Stomach smooth muscle (tissue), 2 donors: ENCODE data around the gene TAOK2.

Experiments
- H3K27ac ChIP-seq: one replicate; pipeline ENCODE4 v1.7.0; 2013; ENCODE audit warnings: mild to moderate bottlenecking, low read length, inconsistent platforms
- H3K27me3 ChIP-seq, 2 donors: one replicate each; pipeline ENCODE4 v1.7.0; 2013; ENCODE audit warnings: low read length in 2 of 2; ENCODE audit not compliant: insufficient read depth in 2 of 2, control insufficient read depth in 1 of 2
- H3K36me3 ChIP-seq, 2 donors: one replicate each; pipeline ENCODE4 v1.7.0; 2013; ENCODE audit warnings: low read length in 2 of 2; ENCODE audit not compliant: control insufficient read depth in 2 of 2, insufficient read depth in 2 of 2
- H3K4me1 ChIP-seq: one replicate; pipeline ENCODE4 v1.7.0; 2013; ENCODE audit warnings: low read length; ENCODE audit not compliant: control insufficient read depth, insufficient read depth
- H3K4me3 ChIP-seq, 2 donors: one replicate each; pipeline ENCODE4 v1.7.0; 2013; ENCODE audit warnings: low read length in 2 of 2
- H3K9ac ChIP-seq, 2 donors: one replicate each; pipeline ENCODE4 v1.7.0; 2013; ENCODE audit warnings: low read length in 2 of 2, mild to moderate bottlenecking in 1 of 2
- H3K9me3 ChIP-seq, 2 donors: one replicate each; pipeline ENCODE4 v1.7.0; 2013; ENCODE audit warnings: low read length in 2 of 2; ENCODE audit not compliant: control insufficient read depth in 2 of 2
- donor health status: healthy.
- donor health status: Pancreatic carcinoma.

Gene TAOK2

DNA sequence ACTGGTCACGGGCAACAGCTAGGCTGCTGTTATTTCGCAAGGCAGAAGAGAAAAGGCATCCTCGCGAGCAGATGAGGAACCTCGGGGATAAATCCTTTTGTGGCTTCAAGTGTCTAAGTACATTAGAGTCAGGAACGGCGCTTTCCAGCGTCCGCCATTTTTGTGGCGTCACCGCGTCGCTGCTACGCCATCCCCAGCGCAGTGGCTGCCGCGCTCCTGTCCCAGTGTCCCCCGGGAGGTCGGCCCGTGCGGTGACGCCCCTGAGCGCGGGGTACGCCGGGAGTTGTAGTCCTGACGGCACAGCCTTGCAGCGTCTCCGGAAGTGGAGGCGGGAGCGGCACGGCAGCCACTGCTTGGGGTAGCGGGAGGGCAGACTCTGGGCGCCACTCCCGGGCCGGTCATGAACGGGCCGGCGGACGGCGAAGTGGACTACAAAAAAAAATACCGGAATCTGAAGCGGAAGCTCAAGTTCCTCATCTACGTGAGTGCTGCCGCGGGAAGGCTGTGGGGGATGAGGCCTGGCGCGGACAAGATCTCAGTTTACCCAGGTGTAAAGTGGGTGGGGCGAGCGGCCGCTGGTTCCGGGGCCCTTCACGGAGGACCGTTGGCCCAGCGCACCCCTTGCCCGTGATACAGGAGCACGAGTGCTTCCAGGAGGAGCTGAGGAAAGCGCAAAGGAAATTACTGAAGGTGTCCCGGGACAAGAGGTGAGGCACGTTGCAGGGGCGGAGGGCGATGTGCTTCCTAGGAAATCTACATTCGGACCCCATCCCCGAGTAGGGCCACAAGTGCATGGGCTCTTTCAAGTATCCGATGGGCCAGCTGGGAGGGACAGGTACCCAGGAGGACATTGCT, 22.5 kb downstream of the TAOK2 start, which contains the start of gene INO80E:
Gene INO80E (plus strand): TSS at position 331 of the 855 bp plus-strand sequence. CDS start 70 bp downstream, at position 401.
- Histone ChIP-seq H3K4me1 (peaks cover 22% of the 10 kb centered on the region), H3K9me3 (no peaks in the 10 kb centered on the region), H3K27ac (peak within 1 kb of the TSS; percentile 99), H3K9ac (peak within 1 kb of the TSS; percentile 96 to 98), H3K4me3 (peak within 1 kb of the TSS; percentile 89 to 96), H3K27me3 (no peaks in the 10 kb centered on the region), H3K36me3 (peaks cover 13 to 24% of the 10 kb centered on the region in 2 donors)

DNA sequence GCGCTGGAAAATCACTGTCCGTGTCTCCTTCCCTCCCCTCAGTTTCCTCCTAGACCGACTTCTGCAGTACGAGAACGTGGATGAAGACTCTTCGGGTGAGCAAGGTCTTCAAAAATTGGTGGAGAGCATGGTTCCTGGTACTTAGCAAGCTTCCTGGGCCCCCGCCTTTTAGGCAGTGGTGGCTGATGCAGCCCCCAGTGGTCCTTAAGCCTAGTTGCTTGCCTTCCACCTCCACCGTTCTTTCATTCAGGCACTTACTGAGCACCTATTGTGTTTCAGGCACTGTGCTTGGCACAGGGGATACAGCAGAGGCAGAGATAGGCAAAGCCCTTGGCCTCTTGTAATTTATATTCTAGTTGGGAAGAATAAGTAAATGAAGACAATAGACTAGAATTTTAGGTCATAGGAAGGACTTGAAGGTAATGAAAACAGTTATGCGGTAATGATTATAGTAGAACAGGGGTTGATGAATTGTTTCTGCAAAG, 23.1 kb downstream of the TAOK2 start:
- no peak overlapping the region for H3K27ac ChIP-seq

DNA sequence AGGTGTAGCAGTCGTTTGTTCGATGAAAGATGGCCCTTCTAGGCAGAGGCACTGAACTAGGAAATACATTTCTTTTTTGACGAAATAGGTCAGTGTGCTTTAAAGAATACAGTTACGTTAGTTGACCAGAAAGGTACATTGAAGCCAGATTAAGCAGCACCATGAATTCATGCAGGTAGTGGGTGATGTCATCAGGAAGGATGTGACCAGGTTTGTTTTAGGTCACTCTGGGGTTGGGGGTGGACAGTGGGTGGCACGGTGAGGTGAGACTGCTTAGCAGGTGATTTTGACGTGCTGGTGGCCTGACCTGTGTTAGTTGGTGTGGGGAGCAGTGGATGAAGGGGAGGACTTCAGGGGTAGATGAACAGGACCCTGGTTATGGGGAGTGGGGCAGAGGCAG, 25.9 kb downstream of the TAOK2 start:
- no peak overlapping the region for H3K27ac ChIP-seq
- peaks cover 17% of the 10 kb centered on the region for H3K4me1 ChIP-seq
- no peaks in the 10 kb centered on the region for H3K27me3 ChIP-seq
- no peak overlapping the region for H3K9ac ChIP-seq
- no peak overlapping the region for H3K4me3 ChIP-seq
- H3K9me3 ChIP-seq = no peaks in the 10 kb centered on the region
- H3K36me3 ChIP-seq = peaks cover 3 to 14% of the 10 kb centered on the region in 2 donors

More for the DNA sequence above, 23.1 kb downstream of the TAOK2 start:
- H3K36me3 ChIP-seq = peaks cover 13 to 23% of the 10 kb centered on the region in 2 donors
- H3K4me1 ChIP-seq = peaks cover 22% of the 10 kb centered on the region
- H3K27me3 ChIP-seq = no peaks in the 10 kb centered on the region
- H3K4me3 ChIP-seq = peak overlapping the region; percentile 89 to 96
- no peaks in the 10 kb centered on the region for H3K9me3 ChIP-seq
- peak overlapping the region; percentile 96 to 98 for H3K9ac ChIP-seq

DNA sequence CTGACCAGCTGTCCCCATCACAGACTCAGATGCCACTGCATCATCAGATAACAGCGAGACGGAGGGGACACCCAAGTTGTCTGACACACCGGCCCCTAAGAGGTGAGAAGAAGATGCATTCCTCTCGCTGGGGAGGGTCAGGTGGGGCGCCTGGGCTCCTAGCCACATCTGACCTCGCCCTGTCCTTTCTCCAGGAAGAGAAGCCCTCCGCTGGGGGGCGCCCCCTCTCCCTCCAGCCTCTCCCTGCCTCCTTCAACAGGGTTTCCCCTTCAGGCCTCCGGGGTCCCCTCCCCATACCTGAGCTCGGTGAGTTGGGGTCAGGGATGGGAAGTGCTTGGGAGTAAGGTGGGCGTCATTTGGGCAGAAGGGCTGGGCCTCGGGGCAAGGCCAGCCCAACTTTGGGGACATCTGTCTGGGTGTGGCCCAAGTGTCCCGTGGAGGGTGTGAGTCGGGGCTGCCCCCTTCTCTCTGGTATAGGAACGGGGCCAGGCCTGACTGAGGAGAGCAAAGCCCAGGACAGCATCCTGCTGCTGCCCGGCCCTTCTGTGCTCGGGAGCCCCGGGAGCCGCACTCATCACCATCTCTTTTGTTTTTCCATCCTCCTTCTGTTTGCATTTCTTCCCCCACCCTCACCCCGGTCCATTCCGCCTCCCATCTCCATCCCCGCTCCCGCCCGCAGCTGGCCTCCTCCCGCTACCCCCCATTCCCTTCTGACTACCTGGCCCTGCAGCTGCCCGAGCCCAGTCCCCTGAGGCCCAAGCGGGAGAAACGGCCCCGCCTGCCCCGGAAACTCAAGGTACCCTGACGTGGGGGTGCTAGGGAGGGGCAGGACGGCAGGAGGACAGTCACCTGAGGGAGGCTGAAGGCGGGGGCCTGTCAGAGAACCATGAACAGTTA, 27.3 kb downstream of the TAOK2 start:
- H3K36me3 ChIP-seq = peaks cover 3 to 14% of the 10 kb centered on the region in 2 donors
- no peaks in the 10 kb centered on the region for H3K27me3 ChIP-seq

DNA sequence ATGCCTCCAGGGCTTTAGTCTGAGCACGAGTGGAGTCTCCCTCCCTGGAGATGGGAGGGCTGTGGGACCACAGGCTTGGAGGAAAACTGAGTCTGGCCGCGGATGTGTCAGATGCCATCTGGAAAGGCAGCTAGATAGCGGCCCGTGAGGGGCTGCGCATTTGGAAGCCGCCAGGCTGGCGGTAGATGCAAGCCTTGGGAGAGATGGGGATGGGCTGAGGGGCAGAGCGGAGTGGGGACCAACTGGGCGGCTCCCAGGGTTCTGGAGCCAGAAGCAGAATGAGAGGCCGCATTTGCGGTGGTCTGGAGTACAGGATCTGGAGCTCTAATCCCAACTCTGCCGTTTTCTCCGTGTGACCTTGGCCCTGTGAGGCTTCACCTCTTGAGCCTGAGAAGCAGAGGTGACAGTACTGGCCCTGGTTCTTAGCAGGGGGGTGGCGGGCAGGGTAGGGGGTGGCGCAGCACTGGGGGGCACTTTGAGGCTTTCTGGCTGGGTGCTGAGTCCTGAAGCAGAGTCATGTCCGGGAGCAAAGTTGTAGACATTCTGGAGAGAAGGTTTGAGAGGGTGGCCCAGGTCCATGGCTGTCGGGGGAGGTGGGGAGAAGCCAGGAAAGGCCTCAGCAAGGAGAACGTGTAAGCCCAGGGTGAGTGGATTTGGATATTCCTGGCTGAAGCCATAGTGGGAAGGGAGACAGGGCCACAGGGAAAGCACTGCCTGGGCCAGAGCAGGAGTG, 29.1 kb downstream of the TAOK2 start:
- H3K27ac ChIP-seq = no peak overlapping the region
- no peak overlapping the region for H3K9ac ChIP-seq
- no peak overlapping the region for H3K4me3 ChIP-seq
- no peaks in the 10 kb centered on the region for H3K9me3 ChIP-seq
- H3K36me3 ChIP-seq = peaks cover 3 to 14% of the 10 kb centered on the region in 2 donors
- H3K27me3 ChIP-seq = peaks cover 0 to 3% of the 10 kb centered on the region in 2 donors
- H3K4me1 ChIP-seq = peaks cover 5% of the 10 kb centered on the region

More for the DNA sequence above, 27.3 kb downstream of the TAOK2 start:
- no peak overlapping the region for H3K4me3 ChIP-seq
- H3K9ac ChIP-seq = no peak overlapping the region
- H3K4me1 ChIP-seq = peaks cover 14% of the 10 kb centered on the region
- H3K27ac ChIP-seq = no peak overlapping the region
- H3K9me3 ChIP-seq = no peaks in the 10 kb centered on the region

DNA sequence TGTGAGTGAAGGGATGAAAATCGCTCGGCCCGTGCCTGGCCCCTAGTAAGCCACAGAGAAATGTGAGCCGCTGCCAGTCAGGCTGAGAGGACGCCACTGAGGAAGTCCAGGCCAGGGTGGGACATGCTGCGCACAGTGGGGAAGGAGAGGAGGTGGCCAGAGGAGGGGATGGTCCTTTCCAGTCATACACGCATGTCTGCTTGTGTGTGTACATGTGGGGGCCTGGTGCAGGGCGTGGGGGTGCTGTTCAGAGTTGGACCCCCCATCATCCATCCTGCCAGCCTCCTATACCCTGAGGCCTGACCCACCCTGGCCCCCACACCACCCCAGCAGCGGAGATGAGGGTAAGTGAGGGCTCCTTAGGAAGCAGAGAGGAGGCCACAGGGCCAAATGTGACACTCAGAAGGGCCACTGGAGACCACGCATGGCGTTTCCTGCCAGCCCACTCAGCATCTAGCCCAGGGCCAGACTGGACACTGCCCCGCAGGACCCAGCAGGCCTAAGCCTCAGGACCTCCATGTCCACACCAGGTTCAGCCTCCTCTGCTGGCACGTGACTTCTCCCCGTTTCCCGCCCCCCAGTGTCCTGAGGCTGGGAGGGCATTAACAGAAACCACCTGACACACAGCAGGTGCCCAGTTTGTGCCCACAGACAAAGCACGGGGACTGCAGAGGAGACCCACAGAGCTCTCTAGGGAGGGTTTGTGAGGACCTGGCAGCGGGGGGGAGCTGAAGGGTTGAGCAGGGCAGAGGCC, 30.2 kb downstream of the TAOK2 start:
- peaks cover 5% of the 10 kb centered on the region for H3K4me1 ChIP-seq
- no peak overlapping the region for H3K9ac ChIP-seq
- H3K27me3 ChIP-seq = peaks cover 2 to 6% of the 10 kb centered on the region in 2 donors
- peaks cover 0 to 14% of the 10 kb centered on the region in 2 donors for H3K36me3 ChIP-seq
- no peak overlapping the region for H3K4me3 ChIP-seq
- no peaks in the 10 kb centered on the region for H3K9me3 ChIP-seq
- H3K27ac ChIP-seq = no peak overlapping the region

DNA sequence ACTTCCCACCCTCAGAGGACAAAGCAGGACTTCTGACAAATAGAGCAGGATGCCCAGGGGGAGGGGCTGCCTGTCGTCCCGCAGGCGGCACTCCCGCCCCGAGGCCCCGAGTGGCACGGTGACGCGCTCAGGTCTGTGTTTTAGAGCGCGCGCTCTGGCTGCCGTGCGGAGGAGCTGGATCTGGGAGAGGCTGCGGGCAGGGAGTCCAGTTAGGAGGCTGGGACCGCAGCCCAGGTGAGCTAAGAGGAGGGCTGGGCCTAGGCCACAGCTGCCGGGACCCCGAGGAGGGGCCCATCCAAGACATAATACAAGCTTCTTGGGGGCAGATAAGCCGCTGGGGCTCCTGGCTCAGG, 30.7 kb downstream of the TAOK2 start:
- H3K4me1 ChIP-seq = peaks cover 5% of the 10 kb centered on the region
- H3K36me3 ChIP-seq = peaks cover 0 to 10% of the 10 kb centered on the region in 2 donors
- H3K27me3 ChIP-seq = peaks cover 4 to 11% of the 10 kb centered on the region in 2 donors
- H3K27ac ChIP-seq = no peak overlapping the region
- H3K9ac ChIP-seq = no peak overlapping the region
- H3K9me3 ChIP-seq = no peaks in the 10 kb centered on the region
- H3K4me3 ChIP-seq = no peak overlapping the region

DNA sequence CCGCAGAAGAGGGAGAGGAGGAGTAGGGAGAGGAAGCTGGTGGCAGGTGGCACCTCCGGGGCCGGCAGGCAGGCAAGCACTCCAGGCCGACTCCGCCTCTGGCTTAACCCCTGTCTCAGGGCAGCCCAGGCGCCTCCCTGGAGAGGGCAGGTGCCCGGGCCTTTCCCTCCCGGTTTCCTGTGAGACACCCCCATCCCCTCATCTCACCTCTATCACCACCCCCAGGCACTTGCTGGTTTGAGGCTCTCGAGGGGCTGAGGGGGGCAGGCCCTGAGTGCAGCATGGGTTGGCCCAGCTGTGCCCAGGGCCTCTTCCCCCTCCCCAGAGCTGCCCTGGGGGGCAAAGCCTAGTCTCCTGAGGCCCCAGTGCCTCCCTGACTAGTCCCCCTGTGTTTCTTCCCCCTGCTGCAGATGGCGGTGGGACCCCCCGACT, 31.2 kb downstream of the TAOK2 start:
- no peak overlapping the region for H3K9ac ChIP-seq
- H3K4me1 ChIP-seq = peaks cover 7% of the 10 kb centered on the region
- H3K4me3 ChIP-seq = no peak overlapping the region
- H3K27me3 ChIP-seq = peaks cover 8 to 16% of the 10 kb centered on the region in 2 donors
- H3K27ac ChIP-seq = no peak overlapping the region
- no peaks in the 10 kb centered on the region for H3K9me3 ChIP-seq
- H3K36me3 ChIP-seq = peaks cover 0 to 9% of the 10 kb centered on the region in 2 donors

DNA sequence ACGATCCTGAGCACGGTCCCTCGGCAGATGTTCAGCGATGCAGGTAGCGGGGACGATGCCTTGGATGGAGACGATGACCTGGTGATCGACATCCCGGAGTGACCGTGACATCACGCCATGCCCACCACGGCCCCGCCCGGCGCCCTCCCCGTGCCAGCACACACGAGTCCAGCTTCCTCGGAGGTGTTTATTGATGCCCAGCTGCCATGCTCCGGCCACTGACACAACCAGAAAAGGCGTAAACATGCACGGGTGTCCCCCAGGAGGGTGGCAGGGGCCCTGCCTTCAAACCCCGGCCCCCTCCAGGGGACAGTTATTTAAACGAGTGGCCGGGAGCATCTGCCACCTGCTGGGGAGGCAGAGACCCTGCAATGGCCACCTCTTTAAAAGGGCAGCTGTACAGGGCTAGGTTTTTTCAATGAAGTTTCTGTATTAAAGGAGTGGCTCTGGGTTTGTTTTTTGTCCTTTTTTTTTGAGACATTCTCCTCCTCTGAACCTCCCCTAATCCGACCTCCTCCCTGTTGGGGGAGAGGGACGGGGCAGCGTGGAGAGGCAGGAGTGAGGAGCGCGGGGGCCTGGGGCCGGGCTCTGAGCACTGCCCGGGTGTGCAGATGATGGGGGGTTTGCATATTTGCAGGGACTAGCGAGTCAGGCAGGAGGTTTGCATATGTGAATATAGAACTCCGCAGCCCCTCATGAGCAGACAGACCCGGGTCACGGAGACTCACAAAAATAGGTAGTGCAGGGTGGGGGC, 31.9 kb downstream of the TAOK2 start:
- H3K36me3 ChIP-seq = peaks cover 0 to 9% of the 10 kb centered on the region in 2 donors
- H3K4me3 ChIP-seq = peak overlapping the region in 1 of 2 donors; percentile 35
- H3K27ac ChIP-seq = no peak overlapping the region
- peaks cover 12% of the 10 kb centered on the region for H3K4me1 ChIP-seq
- H3K9ac ChIP-seq = no peak overlapping the region
- no peaks in the 10 kb centered on the region for H3K9me3 ChIP-seq
- H3K27me3 ChIP-seq = peaks cover 15 to 23% of the 10 kb centered on the region in 2 donors
